Uterus (tissue), 4 donors: Measurements from ENCODE around the gene TIPARP. TPM values are rescaled to one million over a fixed set of nuclear protein-coding genes. Genes with fewer than 3 reads are reported as not detected.

Experiments
- DNase-seq, 2 donors: peaks; one replicate each; pipeline ENCODE4 v3.0.0-alpha.2; 2019 to 2020
- H3K27ac ChIP-seq, 2 donors: fragments of 200-600 bp; sonication (generic); 1 replicate in 1 of 2; 2 replicates in 1 of 2; pipeline ENCODE4 v1.5.1; 2016 to 2018
- H3K27me3 ChIP-seq, 2 donors: fragments of 200-600 bp; sonication (generic); one replicate each; pipeline ENCODE4 v1.5.1; 2018 to 2019; ENCODE audit warnings: control low read depth in 1 of 2
- H3K36me3 ChIP-seq, 2 donors: fragments of 200-600 bp; sonication (generic); one replicate each; pipeline ENCODE4 v1.5.1; 2019; ENCODE audit warnings: control low read depth in 1 of 2
- H3K4me1 ChIP-seq, 2 donors: fragments of 200-600 bp; sonication (generic); one replicate each; pipeline ENCODE4 v1.5.1; 2018 to 2019; ENCODE audit warnings: control low read depth in 1 of 2
- H3K4me3 ChIP-seq, 2 donors: fragments of 200-600 bp; sonication (generic); 1 replicate in 1 of 2; 2 replicates in 1 of 2; pipeline ENCODE4 v1.5.1; 2018 to 2019; ENCODE audit warnings: mild to moderate bottlenecking in 1 of 2
- H3K9me3 ChIP-seq, 2 donors: fragments of 200-600 bp; sonication (generic); one replicate each; pipeline ENCODE4 v1.5.1; 2019; ENCODE audit warnings: control low read depth in 1 of 2
- CTCF ChIP-seq, 4 experiments: fragments of 200-600 bp in 2 of 4; fragments of 450-650 bp in 2 of 4; sonication (generic) in 2 of 4; IDR thresholded peaks; one replicate each; pipeline ENCODE4 v1.5.1; 2016 to 2019; ENCODE audit warnings: antibody characterized with exemption in 4 of 4, mild to moderate bottlenecking in 2 of 4, moderate library complexity in 1 of 4
- POLR2A ChIP-seq, 2 donors: fragments of 450-650 bp; IDR thresholded peaks; one replicate each; pipeline ENCODE4 v1.6.1; 2016; ENCODE audit warnings: antibody characterized with exemption in 2 of 2, mild to moderate bottlenecking in 1 of 2, moderate library complexity in 1 of 2
- intact Hi-C: fragments of 100-400 bp; cut with DNase I; formaldehyde crosslinking; loops from one replicate; pipeline ENCODE4 v1.15.1; 2023; ENCODE audit warnings: low total_unique reads
- total RNA-seq, 4 donors: library from RNA; depleted of rRNA in 3 of 4; stranded (reverse); fragments of >200 nt in 3 of 4; gene quantifications; one replicate each; pipeline versions ENCODE4 v1.1.0 to v1.2.4, GENCODE V29; 2014 to 2023
- donor health status: DM: yes; HTN: yes; CAD: no.

Gene TIPARP
- total RNA-seq, 4 donors from 2014 or later: 17.9 to 58.5 (median 52.5) TPM

- TF ChIP-seq CTCF (IDR thresholded peaks at IDR 0.05) (no peak), POLR2A (IDR thresholded peaks at IDR 0.05) (no peak)
- Histone ChIP-seq H3K4me3 (no peak overlapping the region), H3K36me3 (no peaks in the 10 kb centered on the region), H3K9me3 (no peaks in the 10 kb centered on the region), H3K27ac (no peak overlapping the region), H3K27me3 (no peaks in the 10 kb centered on the region), H3K4me1 (no peaks in the 10 kb centered on the region)
- no peak for DNase-seq
- intact Hi-C loops: no loop called here
These were observed 44.4 kb downstream of the TIPARP start for GRCh38 chr3:156718622-156719306.

- Histone ChIP-seq H3K27ac (no peak overlapping the region), H3K4me1 (no peaks in the 10 kb centered on the region), H3K4me3 (no peak overlapping the region), H3K27me3 (no peaks in the 10 kb centered on the region), H3K36me3 (no peaks in the 10 kb centered on the region), H3K9me3 (no peaks in the 10 kb centered on the region)
- TF ChIP-seq POLR2A (IDR thresholded peaks at IDR 0.05): no peak
- no peak for TF ChIP-seq CTCF (IDR thresholded peaks at IDR 0.05)
- intact Hi-C loops: no loop called here
- DNase-seq: no peak
These were observed 46.4 kb downstream of the TIPARP start for GRCh38 chr3:156720826-156721225.

GRCh38 chr3:156721687-156722618, 47.6 kb downstream of the TIPARP start:
- TF ChIP-seq POLR2A (IDR thresholded peaks at IDR 0.05) (no peak), CTCF (IDR thresholded peaks at IDR 0.05) (no peak)
- no peaks in the 10 kb centered on the region for H3K9me3 ChIP-seq

GRCh38 chr3:156723182-156723619, 48.8 kb downstream of the TIPARP start:
- no peak overlapping the region for H3K4me3 ChIP-seq
- no peak overlapping the region for H3K27ac ChIP-seq
- H3K27me3 ChIP-seq: no peaks in the 10 kb centered on the region
- DNase-seq: no peak
- TF ChIP-seq CTCF (IDR thresholded peaks at IDR 0.05) (no peak), POLR2A (IDR thresholded peaks at IDR 0.05) (no peak)
- intact Hi-C loops: no loop called here
- H3K4me1 ChIP-seq: no peaks in the 10 kb centered on the region
- no peaks in the 10 kb centered on the region for H3K36me3 ChIP-seq
- no peaks in the 10 kb centered on the region for H3K9me3 ChIP-seq

More at GRCh38 chr3:156721687-156722618, 47.6 kb downstream of the TIPARP start:
- H3K4me3 ChIP-seq: no peak overlapping the region
- no peaks in the 10 kb centered on the region for H3K4me1 ChIP-seq
- intact Hi-C loops: no loop called here
- H3K27me3 ChIP-seq: no peaks in the 10 kb centered on the region
- no peak overlapping the region for H3K27ac ChIP-seq
- no peak for DNase-seq
- no peaks in the 10 kb centered on the region for H3K36me3 ChIP-seq

GRCh38 chr3:156725682-156726081, 51.3 kb downstream of the TIPARP start:
- no peaks in the 10 kb centered on the region for H3K36me3 ChIP-seq
- no peak overlapping the region for H3K4me3 ChIP-seq
- H3K4me1 ChIP-seq: no peaks in the 10 kb centered on the region
- H3K27ac ChIP-seq: no peak overlapping the region
- TF ChIP-seq POLR2A (IDR thresholded peaks at IDR 0.05): no peak
- no peak for TF ChIP-seq CTCF (IDR thresholded peaks at IDR 0.05)
- no peak for DNase-seq
- H3K9me3 ChIP-seq: no peaks in the 10 kb centered on the region
- intact Hi-C loops: no loop called here
- no peaks in the 10 kb centered on the region for H3K27me3 ChIP-seq
